GM18951 (cell line): ENCODE data around the gene ROCK2.
A peak's percentile ranks its signal among the peaks of the same experiment; 100 is the strongest.

Experiments
- POLR2A ChIP-seq: IDR thresholded peaks from 4 replicates; pipeline ENCODE4 v1.6.1; 2011; ENCODE audit warnings: mild to moderate bottlenecking; ENCODE audit not compliant: insufficient read length, insufficient read depth; ENCODE audit errors: extremely low read depth
- in situ Hi-C: fragments of 300-500 bp; cut with MboI; formaldehyde crosslinking; loops from one replicate; pipeline ENCODE4 v1.12.0; 2022; ENCODE audit warnings: low sequenced_read_pairs, mixed read lengths, inconsistent platforms; ENCODE audit not compliant: unreplicated experiment

The ROCK2 gene

GRCh38 chr2:11161747-11162146 is 182.7 kb downstream of the ROCK2 start:
- no peak for TF ChIP-seq POLR2A
- in situ Hi-C loops: no loop called here

GRCh38 chr2:11160731-11161455 is 183.5 kb downstream of the ROCK2 start:
- peak; percentile 30 for TF ChIP-seq POLR2A
- in situ Hi-C loops: no loop called here

GRCh38 chr2:11160256-11160655 is 184.2 kb downstream of the ROCK2 start:
- no peak for TF ChIP-seq POLR2A
- in situ Hi-C loops: no loop called here

GRCh38 chr2:11159574-11160170 is 184.8 kb downstream of the ROCK2 start:
- no peak for TF ChIP-seq POLR2A
- in situ Hi-C loops: no loop called here

- TF ChIP-seq POLR2A: no peak
- in situ Hi-C loops: no loop called here
These were observed 185.4 kb downstream of the ROCK2 start for GRCh38 chr2:11158916-11159573.

GRCh38 chr2:11157731-11158130 is 186.7 kb downstream of the ROCK2 start:
- in situ Hi-C loops: no loop called here
- TF ChIP-seq POLR2A: no peak

- in situ Hi-C loops: no loop called here
- TF ChIP-seq POLR2A: no peak
These were observed 187.1 kb downstream of the ROCK2 start for GRCh38 chr2:11157296-11157695.

- no peak for TF ChIP-seq POLR2A
- in situ Hi-C loops: no loop called here
These were observed 187.9 kb downstream of the ROCK2 start for GRCh38 chr2:11156396-11157075.

- peak; percentile 77 for TF ChIP-seq POLR2A
- in situ Hi-C loops: no loop called here
These were observed 188.9 kb downstream of the ROCK2 start, which contains the start of gene SLC66A3 for GRCh38 chr2:11155381-11156035. Gene SLC66A3 (plus strand): TSS chr2:11155467. CDS start chr2:11155547, 80 bp downstream.

GRCh38 chr2:11154923-11155380 is 189.5 kb downstream of the ROCK2 start:
- peak; percentile 61 for TF ChIP-seq POLR2A
- in situ Hi-C loops: no loop called here

GRCh38 chr2:11154016-11154922 is 190.2 kb downstream of the ROCK2 start:
- in situ Hi-C loops: no loop called here
- TF ChIP-seq POLR2A: no peak

- in situ Hi-C loops: no loop called here
- TF ChIP-seq POLR2A: no peak
These were observed 191.8 kb downstream of the ROCK2 start for GRCh38 chr2:11152591-11152990.

- in situ Hi-C loops: loop anchor here (25.0 kb wide), 1 partner anchor 265 kb away; no protein-coding TSS in a partner anchor
- no peak for TF ChIP-seq POLR2A
These were observed 197.2 kb downstream of the ROCK2 start for GRCh38 chr2:11147263-11147662.
